Loucy (cell line): ENCODE measurements around the gene LONRF3.

Experiments used
- H2AFZ ChIP-seq: fragments of 200-600 bp; sonication (generic); 2 replicates; pipeline ENCODE4 v1.6.0; 2016; ENCODE audit warnings: antibody characterized with exemption, mild to moderate bottlenecking, low read length, moderate library complexity
- H3F3A ChIP-seq: fragments of 200-600 bp; 2 replicates; pipeline ENCODE4 v1.6.0; 2016; ENCODE audit warnings: antibody characterized with exemption, low read depth, mild to moderate bottlenecking
- H3K27me3 ChIP-seq: fragments of 200-600 bp; sonication (generic); 2 replicates; pipeline ENCODE4 v1.6.1; 2014; ENCODE audit warnings: low read length, mild to moderate bottlenecking; ENCODE audit not compliant: insufficient read depth, poor library complexity, severe bottlenecking
- H3K36me3 ChIP-seq: fragments of 200-600 bp; sonication (generic); 2 replicates; pipeline ENCODE4 v1.6.1; 2016; ENCODE audit warnings: low read length; ENCODE audit not compliant: insufficient read depth
- H3K4me1 ChIP-seq: fragments of 200-600 bp; sonication (generic); 2 replicates; pipeline ENCODE4 v1.5.1; 2014; ENCODE audit warnings: low read length, mild to moderate bottlenecking; ENCODE audit not compliant: insufficient read depth, poor library complexity, severe bottlenecking
- H3K4me2 ChIP-seq: fragments of 200-600 bp; sonication (generic); 2 replicates; pipeline ENCODE4 v1.6.0; 2014; ENCODE audit warnings: antibody characterized with exemption, low read length, low read depth, mild to moderate bottlenecking; ENCODE audit not compliant: poor library complexity, severe bottlenecking
- H3K4me3 ChIP-seq: fragments of 200-600 bp; sonication (generic); 2 replicates; pipeline ENCODE4 v1.5.1; 2014; ENCODE audit warnings: low read length, mild to moderate bottlenecking, mixed read lengths; ENCODE audit not compliant: poor library complexity, severe bottlenecking
- H3K79me2 ChIP-seq: fragments of 200-600 bp; sonication (generic); 2 replicates; pipeline ENCODE4 v1.6.1; 2014; ENCODE audit warnings: low read length; ENCODE audit not compliant: insufficient read depth
- H3K9ac ChIP-seq: fragments of 200-600 bp; sonication (generic); 2 replicates; pipeline ENCODE4 v1.6.0; 2014; ENCODE audit warnings: mild to moderate bottlenecking, low read depth, low read length, moderate library complexity; ENCODE audit not compliant: poor library complexity, severe bottlenecking
- H3K9me2 ChIP-seq: fragments of 200-600 bp; sonication (generic); replicated peaks from 2 replicates; pipeline ENCODE4 v1.6.1; 2016; ENCODE audit warnings: low read depth, low read length, mixed read lengths
- H3K9me3 ChIP-seq: fragments of 200-600 bp; sonication (generic); 2 replicates; pipeline ENCODE4 v1.6.1; 2014; ENCODE audit warnings: mild to moderate bottlenecking, antibody characterized with exemption, low read length, low read depth; ENCODE audit not compliant: insufficient read depth
- H4K20me1 ChIP-seq: fragments of 200-600 bp; sonication (generic); 2 replicates; pipeline ENCODE4 v1.6.0; 2014; ENCODE audit warnings: antibody characterized with exemption, low read length, mild to moderate bottlenecking; ENCODE audit not compliant: insufficient read depth, poor library complexity, severe bottlenecking
- EZH2phosphoT487 ChIP-seq: fragments of 200-600 bp; IDR thresholded peaks from 2 replicates; pipeline ENCODE4 v1.6.1; 2018; ENCODE audit warnings: antibody characterized with exemption, mild to moderate bottlenecking, moderate library complexity, borderline replicate concordance
- TF ChIP-seq, protein P1 (sequence below): fragments of 200-600 bp; sonication (generic); conservative IDR thresholded peaks from 2 replicates; pipeline ENCODE4 v1.5.1; 2014; ENCODE audit warnings: mild to moderate bottlenecking, antibody characterized with exemption, low read length

Gene LONRF3

DNA sequence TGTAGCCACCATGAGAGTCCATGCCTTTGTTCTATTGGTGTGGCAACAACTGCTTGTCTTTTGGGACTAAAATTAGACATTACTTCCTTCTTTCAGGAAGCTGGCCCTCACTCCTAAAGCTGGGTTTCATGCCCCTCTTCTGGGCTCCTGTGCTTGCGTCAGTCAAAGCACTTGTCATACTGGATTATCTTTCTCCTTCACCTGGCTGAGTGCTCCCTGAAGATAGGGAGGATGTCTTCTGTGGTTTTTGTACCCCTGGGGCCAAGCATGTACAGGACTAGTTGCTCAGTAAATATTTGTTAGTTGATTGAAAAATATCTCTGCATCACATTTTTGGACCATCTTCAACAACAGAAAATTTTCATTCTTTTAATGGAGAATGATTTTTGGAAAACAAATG, 26.1 kb upstream of the LONRF3 start:
- Histone ChIP-seq H3K9me3 (no peaks in the 10 kb centered on the region), H3F3A (no peaks in the 10 kb centered on the region), H3K4me1 (no peaks in the 10 kb centered on the region), H3K4me3 (no peak overlapping the region), H3K4me2 (no peak overlapping the region), H2AFZ (no peak overlapping the region), H3K36me3 (no peaks in the 10 kb centered on the region), H3K9ac (no peak overlapping the region), H4K20me1 (no peaks in the 10 kb centered on the region), H3K9me2 (no peaks in the 10 kb centered on the region), H3K79me2 (no peaks in the 10 kb centered on the region), H3K27me3 (no peaks in the 10 kb centered on the region)
- no peak for TF ChIP-seq EZH2phosphoT487
- TF ChIP-seq, protein P1, sequence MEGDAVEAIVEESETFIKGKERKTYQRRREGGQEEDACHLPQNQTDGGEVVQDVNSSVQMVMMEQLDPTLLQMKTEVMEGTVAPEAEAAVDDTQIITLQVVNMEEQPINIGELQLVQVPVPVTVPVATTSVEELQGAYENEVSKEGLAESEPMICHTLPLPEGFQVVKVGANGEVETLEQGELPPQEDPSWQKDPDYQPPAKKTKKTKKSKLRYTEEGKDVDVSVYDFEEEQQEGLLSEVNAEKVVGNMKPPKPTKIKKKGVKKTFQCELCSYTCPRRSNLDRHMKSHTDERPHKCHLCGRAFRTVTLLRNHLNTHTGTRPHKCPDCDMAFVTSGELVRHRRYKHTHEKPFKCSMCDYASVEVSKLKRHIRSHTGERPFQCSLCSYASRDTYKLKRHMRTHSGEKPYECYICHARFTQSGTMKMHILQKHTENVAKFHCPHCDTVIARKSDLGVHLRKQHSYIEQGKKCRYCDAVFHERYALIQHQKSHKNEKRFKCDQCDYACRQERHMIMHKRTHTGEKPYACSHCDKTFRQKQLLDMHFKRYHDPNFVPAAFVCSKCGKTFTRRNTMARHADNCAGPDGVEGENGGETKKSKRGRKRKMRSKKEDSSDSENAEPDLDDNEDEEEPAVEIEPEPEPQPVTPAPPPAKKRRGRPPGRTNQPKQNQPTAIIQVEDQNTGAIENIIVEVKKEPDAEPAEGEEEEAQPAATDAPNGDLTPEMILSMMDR = no peak

DNA sequence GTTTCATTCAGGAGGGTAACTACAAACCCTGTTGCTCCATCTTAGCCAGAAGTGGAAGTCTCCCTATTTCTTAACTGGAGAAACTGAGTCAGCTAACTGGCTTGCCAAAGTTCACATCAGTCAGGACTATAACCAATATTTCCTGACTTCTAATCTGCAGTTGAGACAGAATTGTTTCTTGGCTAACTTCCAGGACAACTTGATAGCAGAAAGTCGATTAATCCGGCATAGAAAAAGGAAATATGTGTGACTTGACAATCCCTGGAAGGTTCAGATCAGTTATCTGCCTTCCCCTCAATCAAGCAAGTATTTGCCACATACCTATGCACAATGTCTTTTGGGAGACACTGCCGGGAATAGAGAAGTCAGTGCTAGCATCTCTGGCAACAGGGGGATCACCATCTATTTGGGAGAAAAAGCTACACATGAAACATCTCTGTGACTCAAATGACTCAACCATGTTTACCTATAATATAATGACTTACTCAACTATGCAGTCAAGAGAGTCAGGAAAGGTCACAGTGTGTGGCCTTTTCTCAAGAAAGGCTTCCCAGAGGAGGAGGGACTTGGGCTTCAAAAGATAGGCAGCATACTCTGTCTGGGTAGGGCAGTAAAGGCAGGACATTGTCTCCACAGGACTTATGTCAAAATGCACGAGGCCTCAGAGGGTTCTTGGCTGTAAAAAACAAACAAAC, 12.4 kb upstream of the LONRF3 start:
- Histone ChIP-seq H3K4me2 (no peak overlapping the region), H3K36me3 (no peaks in the 10 kb centered on the region), H3K79me2 (no peaks in the 10 kb centered on the region), H3K9me3 (no peaks in the 10 kb centered on the region), H3K4me3 (no peak overlapping the region), H2AFZ (no peak overlapping the region), H3K9ac (no peak overlapping the region), H3K27me3 (no peaks in the 10 kb centered on the region), H4K20me1 (no peaks in the 10 kb centered on the region), H3K4me1 (no peaks in the 10 kb centered on the region), H3K9me2 (no peaks in the 10 kb centered on the region), H3F3A (no peaks in the 10 kb centered on the region)
- no peak for TF ChIP-seq EZH2phosphoT487
- TF ChIP-seq, protein P1 = no peak

DNA sequence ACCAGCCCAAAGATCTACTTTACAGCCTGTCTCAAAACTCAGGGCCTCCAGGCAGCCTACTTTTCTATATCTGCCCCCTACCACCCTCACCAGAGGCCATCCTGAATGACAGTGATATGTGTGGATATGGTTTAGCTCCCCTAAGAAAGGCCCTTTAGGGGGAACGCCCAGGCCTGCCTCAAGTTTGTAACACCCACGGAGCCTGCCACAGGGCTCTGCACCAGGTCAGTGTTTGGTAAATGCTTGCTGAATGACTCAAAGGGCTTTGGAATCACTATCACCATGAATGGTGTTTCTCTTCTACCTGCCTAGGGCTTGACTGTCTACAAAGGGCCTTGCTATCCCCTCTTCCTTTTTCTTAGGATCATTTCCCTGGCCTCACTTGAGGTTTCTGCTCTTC, 11.3 kb upstream of the LONRF3 start:
- Histone ChIP-seq H3K27me3 (no peaks in the 10 kb centered on the region), H3K9ac (no peak overlapping the region), H3K36me3 (no peaks in the 10 kb centered on the region), H3K9me3 (no peaks in the 10 kb centered on the region), H3K4me2 (no peak overlapping the region), H2AFZ (no peak overlapping the region), H3K9me2 (no peaks in the 10 kb centered on the region), H3K4me1 (no peaks in the 10 kb centered on the region), H3K79me2 (no peaks in the 10 kb centered on the region), H3K4me3 (no peak overlapping the region), H3F3A (no peaks in the 10 kb centered on the region), H4K20me1 (no peaks in the 10 kb centered on the region)
- TF ChIP-seq EZH2phosphoT487 = no peak
- TF ChIP-seq, protein P1 = no peak
